B cell (primary cell): ENCODE measurements around the gene NR4A1. TPM values are rescaled to one million over a fixed set of nuclear protein-coding genes. Genes with fewer than 3 reads are reported as not detected.

ENCODE experiments used
- ATAC-seq: fragments of 200-7000 bp; cut with Tn5 transposase; one replicate; pipeline ENCODE4 v1.10.0; 2021; ENCODE audit warnings: low read depth, mild to moderate bottlenecking, moderate number of reproducible peaks, moderate library complexity
- CTCF ChIA-PET: fragments of 350-600 bp; sonication (Branson Sonifier 250); formaldehyde crosslinking; loops from one replicate; lab custom pipeline; 2021; ENCODE audit warnings: antibody characterized with exemption, inconsistent platforms; lab: Charles Lee
- POLR2A ChIA-PET: fragments of 350-600 bp; sonication (Branson Sonifier 250); formaldehyde crosslinking; loops from one replicate; lab custom pipeline; 2021; ENCODE audit warnings: antibody characterized with exemption; lab: Charles Lee
- DNase-seq: peaks from one replicate; pipeline ENCODE4 v3.0.0; 2013
- H2AFZ ChIP-seq: 2 replicates; pipeline ENCODE4 v1.6.1; 2012; ENCODE audit warnings: mild to moderate bottlenecking, low read depth, low read length; ENCODE audit not compliant: insufficient read depth, poor library complexity, severe bottlenecking
- H3K27ac ChIP-seq, 2 donors: 1 replicate in 1 of 2; 2 replicates in 1 of 2; pipeline ENCODE4 v1.5.1; 2012 to 2013; ENCODE audit warnings: low read length in 2 of 2, mild to moderate bottlenecking in 2 of 2, moderate library complexity in 1 of 2
- H3K27me3 ChIP-seq, 4 experiments: fragments of 200-600 bp in 1 of 4; sonication (generic) in 1 of 4; replicated peaks in 1 of 4; 1 replicate in 2 of 4; 2 replicates in 2 of 4; pipeline versions ENCODE4 v1.6.1 to v1.7.0; 2013 to 2016; ENCODE audit warnings: low read length in 3 of 4, mild to moderate bottlenecking in 2 of 4, mixed read lengths in 1 of 4, moderate library complexity in 1 of 4; ENCODE audit not compliant: insufficient read depth in 4 of 4, control insufficient read depth in 3 of 4; ENCODE audit errors: control extremely low read depth in 1 of 4
- H3K36me3 ChIP-seq, 2 experiments: replicated peaks in 1 of 2; 1 replicate in 1 of 2; 2 replicates in 1 of 2; pipeline versions ENCODE4 v1.6.1 to v1.7.1; 2013; ENCODE audit warnings: low read length in 1 of 2; ENCODE audit not compliant: insufficient read depth in 2 of 2, control insufficient read depth in 1 of 2; ENCODE audit errors: control extremely low read depth in 1 of 2, extremely low read depth in 1 of 2
- H3K4me1 ChIP-seq, 2 donors: fragments of 200-600 bp in 1 of 2; sonication (generic) in 1 of 2; 1 replicate in 1 of 2; 2 replicates in 1 of 2; pipeline versions ENCODE4 v1.5.1 to v1.6.1; 2013 to 2017; ENCODE audit warnings: low read length in 2 of 2; ENCODE audit not compliant: control insufficient read depth in 2 of 2, insufficient read depth in 2 of 2
- H3K4me2 ChIP-seq: replicated peaks from 2 replicates; pipeline ENCODE3; 2012; ENCODE audit warnings: mild to moderate bottlenecking, low read depth, low read length; ENCODE audit not compliant: poor library complexity, severe bottlenecking
- H3K4me3 ChIP-seq, 5 experiments: fragments of 200-600 bp in 1 of 5; sonication (generic) in 1 of 5; 1 replicate in 3 of 5; 2 replicates in 2 of 5; pipeline versions ENCODE4 v1.5.1 to v1.7.0; 2011 to 2016; ENCODE audit warnings: low read length in 4 of 5, mild to moderate bottlenecking in 4 of 5, low read depth in 2 of 5, control low read depth in 1 of 5, moderate library complexity in 1 of 5; ENCODE audit not compliant: insufficient read depth in 1 of 5; ENCODE audit errors: control extremely low read depth in 1 of 5, extremely low read depth in 1 of 5
- H3K79me2 ChIP-seq: fragments of 200-600 bp; sonication (generic); one replicate; pipeline ENCODE4 v1.6.0; 2016; ENCODE audit warnings: low read length; ENCODE audit not compliant: control insufficient read depth, insufficient read depth
- H3K9ac ChIP-seq: fragments of 200-600 bp; sonication (generic); 2 replicates; pipeline ENCODE4 v1.6.1; 2017; ENCODE audit warnings: mild to moderate bottlenecking, low read length, moderate library complexity
- H3K9me3 ChIP-seq, 3 donors: one replicate each; pipeline versions ENCODE4 v1.6.1 to v1.7.1; 2013; ENCODE audit warnings: low read length in 2 of 3; ENCODE audit not compliant: control insufficient read depth in 2 of 3, insufficient read depth in 1 of 3; ENCODE audit errors: control extremely low read depth in 1 of 3
- H4K20me1 ChIP-seq: 2 replicates; pipeline ENCODE4 v1.6.0; 2012; ENCODE audit warnings: mild to moderate bottlenecking, low read length; ENCODE audit not compliant: insufficient read depth, control insufficient read depth, poor library complexity, severe bottlenecking
- H3K27ac Mint-ChIP-seq: one replicate; pipeline ENCODE4 v1.8.0; 2021; ENCODE audit warnings: mixed read lengths
- H3K27me3 Mint-ChIP-seq: one replicate; pipeline ENCODE4 v1.8.0; 2021; ENCODE audit warnings: mixed read lengths
- H3K4me1 Mint-ChIP-seq: one replicate; pipeline ENCODE4 v1.8.0; 2021; ENCODE audit warnings: mixed read lengths
- H3K4me3 Mint-ChIP-seq: one replicate; pipeline ENCODE4 v1.8.0; 2021; ENCODE audit warnings: mixed read lengths
- H3K9me3 Mint-ChIP-seq: one replicate; pipeline ENCODE4 v1.8.0; 2022; ENCODE audit warnings: mixed read lengths; ENCODE audit not compliant: insufficient read depth
- CTCF ChIP-seq: fragments of 200-600 bp; IDR thresholded peaks from one replicate; pipeline ENCODE4 v1.8.0; 2022; ENCODE audit warnings: antibody characterized with exemption, mild to moderate bottlenecking
- EZH2 ChIP-seq: IDR thresholded peaks from 2 replicates; pipeline ENCODE4 v1.6.1; 2012; ENCODE audit warnings: borderline replicate concordance, low read depth, mild to moderate bottlenecking, moderate library complexity, low read length; ENCODE audit not compliant: insufficient read depth, poor library complexity, severe bottlenecking
- WGBS: methylation state at CpG from one replicate; pipeline ENCODE4 v1.1.5; 2013; ENCODE audit warnings: missing lambda C conversion rate; ENCODE audit not compliant: insufficient coverage; 5-methylcytosine and 5-hydroxymethylcytosine counted together
- intact Hi-C: fragments of 100-400 bp; cut with micrococcal nuclease; formaldehyde crosslinking; loops from one replicate; pipeline ENCODE4 v1.10.0; 2022
- polyA plus RNA-seq: library from polyadenylated mRNA; depleted of rRNA; stranded (reverse); fragments of >200 nt; gene quantifications from 2 replicates; pipeline ENCODE4 v1.2.3, GENCODE V29; 2012
- total RNA-seq, 2 donors: library from RNA; stranded (reverse); fragments of 120-200 nt in 1 of 2; gene quantifications; 1 replicate in 1 of 2; 2 replicates in 1 of 2; pipeline versions ENCODE4 v1.2.3 to v1.2.4, GENCODE V29; 2013 to 2022

The NR4A1 gene
- total and polyA plus RNA-seq, 2 donors (not counting 1 experiment from before 2014, with no cell fraction given) = 43.2 to 470 TPM

DNA sequence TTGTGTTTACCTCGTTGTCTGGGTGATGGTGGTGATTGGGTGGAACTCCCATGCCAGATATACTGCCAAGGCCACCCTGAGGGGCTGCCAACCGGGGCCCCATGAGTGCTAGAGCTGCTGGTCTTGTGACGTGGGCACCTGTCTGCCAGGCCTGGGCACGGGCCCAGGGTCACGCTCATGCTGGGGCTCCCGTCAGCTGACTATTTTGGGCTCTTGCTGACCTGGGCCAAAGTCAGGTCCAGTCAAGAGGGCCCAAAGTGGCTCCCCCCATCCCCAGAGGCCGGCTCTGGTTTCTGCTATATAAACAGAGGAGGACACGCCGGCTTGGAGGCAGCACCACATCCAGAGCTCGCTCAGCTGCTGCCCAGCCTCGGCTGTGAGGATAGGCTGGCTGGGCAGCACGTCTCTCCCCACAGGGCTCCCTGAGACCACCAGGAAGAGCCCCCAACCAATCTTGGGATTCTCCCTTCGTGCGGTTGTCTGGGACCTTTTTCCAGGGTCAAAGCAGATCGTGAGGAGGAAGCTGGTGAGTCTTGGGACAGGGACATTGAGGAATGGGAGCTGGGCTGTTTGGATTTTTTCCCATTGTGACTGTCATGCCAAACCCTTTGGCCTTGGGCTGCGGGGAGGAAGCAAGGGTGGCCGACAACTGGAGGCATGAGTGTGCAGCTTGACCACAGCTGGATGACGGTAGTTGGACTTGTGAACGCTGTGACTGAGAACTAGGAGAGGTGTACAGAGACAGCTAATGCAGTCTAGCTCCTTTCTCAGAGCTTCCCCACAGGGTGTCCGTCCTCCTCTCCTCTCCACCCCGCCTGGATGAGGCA, 7.6 kb upstream of the NR4A1 start:
- no peak for ATAC-seq
- intact Hi-C loops = no loop called here
- TF ChIP-seq EZH2 (no peak), CTCF (no peak)
- Histone ChIP-seq H4K20me1 (no peaks in the 10 kb centered on the region), H3K79me2 (peaks cover 44% of the 10 kb centered on the region), H3K36me3 (no peaks in the 10 kb centered on the region), H3K27ac (no peak overlapping the region), H2AFZ (no peak overlapping the region), H3K4me3 (no peak overlapping the region), H3K9me3 (no peaks in the 10 kb centered on the region), H3K27me3 (no peaks in the 10 kb centered on the region), H3K9ac (no peak overlapping the region), H3K4me2 (peak overlapping the region; percentile 78), H3K4me1 (peaks cover 27 to 38% of the 10 kb centered on the region in 2 donors)
- Mint-ChIP-seq H3K4me3 (no peak overlapping the region), H3K4me1 (peaks cover 51% of the 10 kb centered on the region), H3K27me3 (no peaks in the 10 kb centered on the region), H3K9me3 (no peaks in the 10 kb centered on the region), H3K27ac (no peak overlapping the region)
- no peak for DNase-seq
- ChIA-PET CTCF (interaction anchor here (1.0 to 32.6 kb wide), 4 partner anchors 18 to 73 kb away, joined by 3 to 1315 read pairs (median 22); partner anchors contain the start of genes ATG101 and SMIM41), POLR2A (interaction anchor here (0.7 kb wide), 1 partner anchor 11 kb away, joined by 3 read pairs; no protein-coding TSS in a partner anchor)
- WGBS = 92% methylated on average over 18 of the region's 21 CpGs
